Sigmoid colon (tissue), 4 donors: ENCODE measurements around the gene CDC42BPB.

Experiments used
- CTCF ChIP-seq, 4 experiments: fragments of 450-650 bp in 3 of 4; fragments of 200-600 bp in 1 of 4; IDR thresholded peaks; one replicate each; pipeline ENCODE4 v1.5.1; 2016 to 2019; ENCODE audit warnings: antibody characterized with exemption in 4 of 4, mild to moderate bottlenecking in 3 of 4, moderate library complexity in 2 of 4
- POLR2A ChIP-seq, 2 donors: fragments of 450-650 bp; IDR thresholded peaks; one replicate each; pipeline ENCODE4 v1.6.1; 2016; ENCODE audit warnings: antibody characterized with exemption in 2 of 2, mild to moderate bottlenecking in 2 of 2, moderate library complexity in 2 of 2
- POLR2AphosphoS5 ChIP-seq, 4 donors: sonication (generic); formaldehyde crosslinking; IDR thresholded peaks; one replicate each; pipeline ENCODE4 v1.6.1; 2017; ENCODE audit warnings: antibody characterized with exemption in 4 of 4

GRCh38 chr14:103015426-103015825, 41.9 kb downstream of the CDC42BPB start:
- no peak for TF ChIP-seq CTCF (IDR thresholded peaks at IDR 0.05)
- TF ChIP-seq POLR2AphosphoS5 (IDR thresholded peaks at IDR 0.05): no peak
- no peak for TF ChIP-seq POLR2A (IDR thresholded peaks at IDR 0.05)
